ENCODE results near the gene SYT12. TPM values are rescaled to one million over a fixed set of nuclear protein-coding genes. Genes with fewer than 3 reads are reported as not detected.

Gene SYT12
- total RNA-seq, 1 experiment from 2014 or later = 4.8 TPM

- Histone ChIP-seq H3K79me2 (ENCODE audit: low read length) (no peaks in the 10 kb centered on the region), H3K4me3 (ENCODE audit: low read length) (no peak overlapping the region), H3F3A (ENCODE audit: low read length, unreplicated experiment) (no peaks in the 10 kb centered on the region), H3K27me3 (ENCODE audit: low read length) (no peaks in the 10 kb centered on the region), H3K9me2 (replicated peaks; ENCODE audit: low read length) (no peaks in the 10 kb centered on the region), H3K36me3 (ENCODE audit: low read depth, low read length) (no peaks in the 10 kb centered on the region), H4K20me1 (ENCODE audit: low read length) (no peaks in the 10 kb centered on the region), H3K27ac (ENCODE audit: low read length) (no peak overlapping the region), H3K4me1 (ENCODE audit: insufficient read depth, low read length) (no peaks in the 10 kb centered on the region), H3K9ac (ENCODE audit: low read length) (no peak overlapping the region), H2AFZ (ENCODE audit: low read length) (no peak overlapping the region), H3K9me3 (ENCODE audit: low read length) (no peaks in the 10 kb centered on the region), H3K4me2 (ENCODE audit: low read length) (no peak overlapping the region)
- ChIA-PET POLR2A (ENCODE audit: unreplicated experiment) (no interaction called here), CTCF (interaction anchor here (0.5 to 0.6 kb wide), 2 partner anchors 15 to 86 kb away, joined by 3 to 6 read pairs; no protein-coding TSS in a partner anchor)
- no peak for DNase-seq
- intact Hi-C loops (cut with micrococcal nuclease) = no loop called here
- no TSS peak for BruUV-seq (replicated peaks)
- no peak for ATAC-seq
- TF ChIP-seq EZH2phosphoT487 (IDR thresholded peaks at IDR 0.05; ENCODE audit: borderline replicate concordance, low read length) (no peak), EZH2 (IDR thresholded peaks at IDR 0.05; ENCODE audit: low read length, unreplicated experiment) (no peak), CTCF (conservative IDR thresholded peaks at IDR 0.05; ENCODE audit: low read depth, low read length) (no peak)
These were observed 76.0 kb downstream of the SYT12 start for GRCh38 chr11:67098799-67099429.

GRCh38 chr11:67099831-67100324 is 76.9 kb downstream of the SYT12 start:
- intact Hi-C loops (cut with micrococcal nuclease) = no loop called here
- no TSS peak for BruUV-seq (replicated peaks)
- no peak for ATAC-seq

More at GRCh38 chr11:67099831-67100324, 76.9 kb downstream of the SYT12 start:
- ChIA-PET POLR2A (ENCODE audit: unreplicated experiment) (no interaction called here), CTCF (no interaction called here)
- no peaks in the 10 kb centered on the region for H3F3A ChIP-seq (ENCODE audit: low read length, unreplicated experiment)
- H3K79me2 ChIP-seq (ENCODE audit: low read length) = no peaks in the 10 kb centered on the region
- no peaks in the 10 kb centered on the region for H3K9me2 ChIP-seq (replicated peaks; ENCODE audit: low read length)
- H3K27ac ChIP-seq (ENCODE audit: low read length) = no peak overlapping the region
- TF ChIP-seq EZH2 (IDR thresholded peaks at IDR 0.05; ENCODE audit: low read length, unreplicated experiment) = no peak
- no peaks in the 10 kb centered on the region for H3K4me1 ChIP-seq (ENCODE audit: insufficient read depth, low read length)
- DNase-seq = no peak
- no peak overlapping the region for H3K4me2 ChIP-seq (ENCODE audit: low read length)
- H4K20me1 ChIP-seq (ENCODE audit: low read length) = no peaks in the 10 kb centered on the region
- no peaks in the 10 kb centered on the region for H3K36me3 ChIP-seq (ENCODE audit: low read depth, low read length)
- H2AFZ ChIP-seq (ENCODE audit: low read length) = no peak overlapping the region
- no peak overlapping the region for H3K9ac ChIP-seq (ENCODE audit: low read length)
- H3K4me3 ChIP-seq (ENCODE audit: low read length) = no peak overlapping the region
- no peaks in the 10 kb centered on the region for H3K27me3 ChIP-seq (ENCODE audit: low read length)
- no peaks in the 10 kb centered on the region for H3K9me3 ChIP-seq (ENCODE audit: low read length)

Small RNAs within 50 kb of the gene (microRNA-seq; reads per million reads assigned to microRNA genes)
- not detected for gene MIR6860 (ENCODE audit: unreplicated experiment)

Other genes with a start within 250 kb of the SYT12 start
- gene RCE1, start 179.7 kb upstream of the SYT12 start, total RNA-seq (2014; rRNA removed) = 63.9 and 70.4 TPM in 2 replicates
- 64.4 and 79.8 TPM in 2 replicates for gene LRFN4, start 166.1 kb upstream of the SYT12 start, total RNA-seq (2014; rRNA removed)
- 24.5 and 39.7 TPM in 2 replicates for gene PC, start 64.8 kb upstream of the SYT12 start, total RNA-seq (2014; rRNA removed)
- not detected in 2 replicates for gene C11orf86, start 47.8 kb upstream of the SYT12 start, total RNA-seq (2014; rRNA removed)
- 99.9 and 121 TPM in 2 replicates for gene RHOD, start 33.7 kb downstream of the SYT12 start, total RNA-seq (2014; rRNA removed)
- 65.3 and 87.1 TPM in 2 replicates for gene KDM2A, start 96.1 kb downstream of the SYT12 start, total RNA-seq (2014; rRNA removed)
- 103 TPM in 2 replicates for gene GRK2, start 243.3 kb downstream of the SYT12 start, total RNA-seq (2014; rRNA removed)

Data from PC-3 (cell line).